HL-60 (cell line): ENCODE data around the gene MIS18A.

Source experiments
- DNase-seq, 2 experiments: peaks; one replicate each; pipeline ENCODE4 v3.0.0-alpha.2; 2010 to 2020; ENCODE audit warnings: low read depth in 1 of 2, low spot score in 1 of 2
- H3K27ac ChIP-seq: fragments of 250-450 bp; sonication (Bioruptor Pico); replicated peaks from 2 replicates; pipeline ENCODE4 v1.5.1; 2020; ENCODE audit warnings: mild to moderate bottlenecking, moderate library complexity
- H3K27me3 ChIP-seq: fragments of 250-450 bp; sonication (Bioruptor Pico); 2 replicates; pipeline ENCODE4 v1.5.1; 2021; ENCODE audit warnings: mild to moderate bottlenecking, moderate library complexity; ENCODE audit not compliant: insufficient read depth, poor library complexity, severe bottlenecking
- H3K4me3 ChIP-seq: replicated peaks from 2 replicates; pipeline ENCODE4 v1.5.1; 2011; ENCODE audit warnings: mild to moderate bottlenecking, control low read depth, low read length; ENCODE audit not compliant: insufficient read depth
- GABPA ChIP-seq: IDR thresholded peaks from 2 replicates; pipeline ENCODE4 v1.6.1; 2012; ENCODE audit warnings: low read depth
- POLR2AphosphoS5 ChIP-seq: IDR thresholded peaks from 2 replicates; pipeline ENCODE4 v1.6.1; 2012; ENCODE audit warnings: low read depth
- SPI1 ChIP-seq: IDR thresholded peaks from 2 replicates; pipeline ENCODE4 v1.6.1; 2012; ENCODE audit warnings: low read depth, mild to moderate bottlenecking, borderline replicate concordance
- TF ChIP-seq, protein P1 (sequence below): IDR thresholded peaks from 2 replicates; pipeline ENCODE4 v1.6.1; 2012; ENCODE audit warnings: low read depth; ENCODE audit not compliant: insufficient replicate concordance
- TF ChIP-seq, protein P2 (sequence below): IDR thresholded peaks from one replicate; pipeline ENCODE4 v1.5.1; 2011; ENCODE audit warnings: low read length, control low read depth, inconsistent platforms; ENCODE audit not compliant: insufficient read depth

MIS18A gene

DNA sequence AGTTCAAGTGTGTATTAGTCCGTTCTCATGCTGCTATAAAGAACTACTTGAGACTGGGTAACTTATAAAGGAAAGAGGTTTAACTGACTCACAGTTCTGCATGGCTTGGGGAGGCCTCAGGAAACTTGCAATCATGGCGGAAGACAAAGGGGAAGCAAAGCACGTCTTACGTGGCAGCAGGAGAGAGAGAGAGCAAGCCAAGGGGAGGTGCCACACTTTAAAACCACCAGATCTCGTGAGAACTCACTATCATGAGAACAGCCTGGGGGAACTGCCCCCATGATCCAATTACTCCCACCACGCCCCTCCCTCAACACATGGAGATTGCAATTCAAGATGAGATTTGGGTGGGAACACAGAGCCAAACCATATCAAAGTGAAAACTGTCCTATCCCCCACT is 4.1 kb upstream of the MIS18A start:
- Histone ChIP-seq H3K27me3 (no peaks in the 10 kb centered on the region), H3K27ac (peak overlapping the region; percentile 36), H3K4me3 (no peak overlapping the region)
- peak in 1 of 2 experiments; percentile 28 for DNase-seq
- TF ChIP-seq POLR2AphosphoS5, result no peak
- TF ChIP-seq GABPA, result no peak
- TF ChIP-seq, protein P1, sequence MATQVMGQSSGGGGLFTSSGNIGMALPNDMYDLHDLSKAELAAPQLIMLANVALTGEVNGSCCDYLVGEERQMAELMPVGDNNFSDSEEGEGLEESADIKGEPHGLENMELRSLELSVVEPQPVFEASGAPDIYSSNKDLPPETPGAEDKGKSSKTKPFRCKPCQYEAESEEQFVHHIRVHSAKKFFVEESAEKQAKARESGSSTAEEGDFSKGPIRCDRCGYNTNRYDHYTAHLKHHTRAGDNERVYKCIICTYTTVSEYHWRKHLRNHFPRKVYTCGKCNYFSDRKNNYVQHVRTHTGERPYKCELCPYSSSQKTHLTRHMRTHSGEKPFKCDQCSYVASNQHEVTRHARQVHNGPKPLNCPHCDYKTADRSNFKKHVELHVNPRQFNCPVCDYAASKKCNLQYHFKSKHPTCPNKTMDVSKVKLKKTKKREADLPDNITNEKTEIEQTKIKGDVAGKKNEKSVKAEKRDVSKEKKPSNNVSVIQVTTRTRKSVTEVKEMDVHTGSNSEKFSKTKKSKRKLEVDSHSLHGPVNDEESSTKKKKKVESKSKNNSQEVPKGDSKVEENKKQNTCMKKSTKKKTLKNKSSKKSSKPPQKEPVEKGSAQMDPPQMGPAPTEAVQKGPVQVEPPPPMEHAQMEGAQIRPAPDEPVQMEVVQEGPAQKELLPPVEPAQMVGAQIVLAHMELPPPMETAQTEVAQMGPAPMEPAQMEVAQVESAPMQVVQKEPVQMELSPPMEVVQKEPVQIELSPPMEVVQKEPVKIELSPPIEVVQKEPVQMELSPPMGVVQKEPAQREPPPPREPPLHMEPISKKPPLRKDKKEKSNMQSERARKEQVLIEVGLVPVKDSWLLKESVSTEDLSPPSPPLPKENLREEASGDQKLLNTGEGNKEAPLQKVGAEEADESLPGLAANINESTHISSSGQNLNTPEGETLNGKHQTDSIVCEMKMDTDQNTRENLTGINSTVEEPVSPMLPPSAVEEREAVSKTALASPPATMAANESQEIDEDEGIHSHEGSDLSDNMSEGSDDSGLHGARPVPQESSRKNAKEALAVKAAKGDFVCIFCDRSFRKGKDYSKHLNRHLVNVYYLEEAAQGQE, result no peak
- no peak for TF ChIP-seq SPI1
- TF ChIP-seq, protein P2, sequence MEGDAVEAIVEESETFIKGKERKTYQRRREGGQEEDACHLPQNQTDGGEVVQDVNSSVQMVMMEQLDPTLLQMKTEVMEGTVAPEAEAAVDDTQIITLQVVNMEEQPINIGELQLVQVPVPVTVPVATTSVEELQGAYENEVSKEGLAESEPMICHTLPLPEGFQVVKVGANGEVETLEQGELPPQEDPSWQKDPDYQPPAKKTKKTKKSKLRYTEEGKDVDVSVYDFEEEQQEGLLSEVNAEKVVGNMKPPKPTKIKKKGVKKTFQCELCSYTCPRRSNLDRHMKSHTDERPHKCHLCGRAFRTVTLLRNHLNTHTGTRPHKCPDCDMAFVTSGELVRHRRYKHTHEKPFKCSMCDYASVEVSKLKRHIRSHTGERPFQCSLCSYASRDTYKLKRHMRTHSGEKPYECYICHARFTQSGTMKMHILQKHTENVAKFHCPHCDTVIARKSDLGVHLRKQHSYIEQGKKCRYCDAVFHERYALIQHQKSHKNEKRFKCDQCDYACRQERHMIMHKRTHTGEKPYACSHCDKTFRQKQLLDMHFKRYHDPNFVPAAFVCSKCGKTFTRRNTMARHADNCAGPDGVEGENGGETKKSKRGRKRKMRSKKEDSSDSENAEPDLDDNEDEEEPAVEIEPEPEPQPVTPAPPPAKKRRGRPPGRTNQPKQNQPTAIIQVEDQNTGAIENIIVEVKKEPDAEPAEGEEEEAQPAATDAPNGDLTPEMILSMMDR, result no peak

DNA sequence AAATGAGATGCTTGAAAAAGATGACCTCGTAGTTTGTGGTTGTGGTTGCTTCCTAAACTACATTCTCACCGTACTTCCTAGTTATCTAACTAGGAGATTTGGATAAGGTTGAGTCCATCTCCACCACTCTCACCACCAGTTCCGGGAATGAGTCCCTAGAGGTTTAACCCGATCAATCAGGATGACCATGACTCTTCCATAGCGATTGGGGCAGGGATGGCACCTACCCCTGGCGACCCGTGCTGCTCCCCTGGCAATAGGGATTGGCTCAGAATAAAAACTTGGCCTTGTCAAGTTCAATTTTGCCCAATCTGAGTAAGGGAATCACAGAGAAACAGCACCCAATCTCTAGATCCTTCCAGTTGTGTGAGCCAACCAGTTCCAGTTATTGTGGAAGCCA is 2.7 kb upstream of the MIS18A start:
- DNase-seq, result no peak
- Histone ChIP-seq H3K27me3 (no peaks in the 10 kb centered on the region), H3K4me3 (no peak overlapping the region), H3K27ac (no peak overlapping the region)
- TF ChIP-seq GABPA (no peak), POLR2AphosphoS5 (no peak), SPI1 (no peak)
- TF ChIP-seq, protein P2, result no peak
- TF ChIP-seq, protein P1, result no peak

DNA sequence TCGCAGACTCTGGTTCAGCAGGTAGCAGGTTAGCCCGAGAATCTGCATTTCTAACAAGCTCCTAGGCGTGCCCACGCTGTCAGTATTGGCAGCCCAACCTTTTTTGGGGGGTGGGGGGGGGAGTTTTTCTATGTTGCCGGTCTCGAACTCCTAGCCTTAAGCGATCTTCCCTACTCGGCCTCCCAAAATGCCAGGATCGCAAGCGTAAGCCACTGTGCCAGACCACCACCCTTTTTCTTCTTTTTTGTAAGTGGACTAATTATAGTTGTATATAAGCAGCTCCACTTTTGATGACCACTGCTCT is 480 bp upstream of the MIS18A start:
- Histone ChIP-seq H3K27me3 (no peaks in the 10 kb centered on the region), H3K4me3 (peak overlapping the region; percentile 99), H3K27ac (peak overlapping the region; percentile 74)
- TF ChIP-seq POLR2AphosphoS5, result no peak
- no peak for DNase-seq

DNA sequence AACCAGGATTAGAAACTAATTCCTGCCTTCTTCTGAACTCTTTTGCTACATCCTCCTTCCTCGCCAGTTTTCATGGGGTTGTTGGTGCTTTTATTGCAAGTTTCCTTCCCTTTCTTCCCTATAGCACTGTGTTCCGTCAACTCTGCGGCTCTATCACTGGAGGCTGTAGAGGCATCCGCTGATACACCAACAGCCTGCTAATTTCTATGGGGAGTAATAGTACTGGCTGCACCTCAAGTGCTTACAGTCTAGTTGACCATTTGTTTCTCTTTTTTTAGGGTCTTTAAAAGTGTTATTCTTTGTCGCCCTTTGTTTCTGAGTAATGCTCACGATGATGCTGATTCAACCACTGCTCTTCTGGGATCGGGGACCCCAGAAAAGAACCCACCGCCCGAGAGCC is 746 bp downstream of the MIS18A start:
- DNase-seq, result peak in 1 of 2 experiments; percentile 51
- peak overlapping the region; percentile 74 for H3K27ac ChIP-seq

More for the DNA sequence above, 746 bp downstream of the MIS18A start:
- TF ChIP-seq, protein P2, result no peak
- TF ChIP-seq SPI1 (no peak), GABPA (no peak)
- TF ChIP-seq, protein P1, result no peak
- peak overlapping the region; percentile 99 for H3K4me3 ChIP-seq
- no peaks in the 10 kb centered on the region for H3K27me3 ChIP-seq
